Panc1 (cell line): ENCODE results near the gene EGFR. TPM values are rescaled to one million over a fixed set of nuclear protein-coding genes. Genes with fewer than 3 reads are reported as not detected.

ENCODE experiments used
- ATAC-seq: fragments of 200-7000 bp; cut with Tn5 transposase; 2 replicates; pipeline ENCODE4 v1.9.1; 2020; ENCODE audit warnings: mild to moderate bottlenecking, moderate library complexity
- BruUV-seq: library from RNA; stranded (reverse); fragments of 400-500 nt; replicated peaks from 2 replicates; lab custom pipeline; 2021; lab: Mats Ljungman, UMichigan
- CTCF ChIA-PET: fragments of 300-600 bp; sonication (Branson Sonifier 250); formaldehyde crosslinking; loops from one replicate; lab custom pipeline; 2022; ENCODE audit warnings: antibody characterized with exemption; lab: Charles Lee
- POLR2A ChIA-PET: fragments of 300-600 bp; sonication (Branson Sonifier 250); formaldehyde crosslinking; loops from one replicate; lab custom pipeline; 2022; ENCODE audit warnings: antibody characterized with exemption; lab: Charles Lee
- DNase-seq: peaks from one replicate; pipeline ENCODE4 v3.0.0-alpha.2; 2010; ENCODE audit warnings: low read depth, low spot score
- H3K27ac ChIP-seq: 2 replicates; pipeline ENCODE4 v1.5.1; 2011; ENCODE audit warnings: mild to moderate bottlenecking, low read length, inconsistent platforms
- H3K27me3 ChIP-seq: fragments of 200-500 bp; sonication (Bioruptor generic); 2 replicates; pipeline ENCODE4 v1.6.0; 2014; ENCODE audit warnings: low read length, inconsistent platforms; ENCODE audit not compliant: control insufficient read depth, insufficient read depth
- H3K36me3 ChIP-seq: fragments of 200-500 bp; sonication (Bioruptor generic); 2 replicates; pipeline ENCODE4 v1.5.1; 2014; ENCODE audit warnings: inconsistent platforms, mild to moderate bottlenecking, low read length, moderate library complexity; ENCODE audit not compliant: control insufficient read depth, insufficient read depth
- H3K4me1 ChIP-seq: 2 replicates; pipeline ENCODE4 v1.5.1; 2011; ENCODE audit warnings: inconsistent platforms, mild to moderate bottlenecking, low read length, moderate library complexity; ENCODE audit not compliant: control insufficient read depth, insufficient read depth
- H3K4me3 ChIP-seq, 2 experiments: 2 replicates each; pipeline ENCODE4 v1.5.1; 2011 to 2012; ENCODE audit warnings: low read depth in 2 of 2, low read length in 2 of 2, mild to moderate bottlenecking in 2 of 2, inconsistent platforms in 1 of 2, moderate library complexity in 1 of 2
- H3K9me3 ChIP-seq: fragments of 200-500 bp; sonication (Bioruptor generic); 2 replicates; pipeline ENCODE4 v1.5.1; 2014; ENCODE audit warnings: low read depth, mild to moderate bottlenecking, inconsistent platforms, low read length, moderate library complexity; ENCODE audit not compliant: control insufficient read depth, insufficient read depth
- POLR2AphosphoS5 ChIP-seq: IDR thresholded peaks from 2 replicates; pipeline ENCODE4 v1.6.1; 2012; ENCODE audit warnings: mild to moderate bottlenecking, low read depth, low read length, moderate library complexity
- SIN3A ChIP-seq: IDR thresholded peaks from 2 replicates; pipeline ENCODE4 v1.6.1; 2012; ENCODE audit warnings: low read depth, mild to moderate bottlenecking, low read length, moderate library complexity, borderline replicate concordance; ENCODE audit not compliant: insufficient read depth
- TCF7L2 ChIP-seq: IDR thresholded peaks from 2 replicates; pipeline ENCODE4 v1.6.1; 2011; ENCODE audit warnings: mild to moderate bottlenecking, low read depth, low read length, inconsistent platforms
- in situ Hi-C: cut with HindIII; loops from 2 replicates; pipeline ENCODE4 v1.10.0; 2016; ENCODE audit warnings: low sequenced_read_pairs, low pct_unique_long_range_greater_than_20kb
- intact Hi-C: fragments of 100-400 bp; cut with micrococcal nuclease; formaldehyde crosslinking; loops from one replicate; pipeline ENCODE4 v1.10.0; 2022; ENCODE audit not compliant: unreplicated experiment
- total RNA-seq: library from RNA; stranded (reverse); gene quantifications from one replicate; pipeline ENCODE4 v1.2.1, GENCODE V29; 2021; ENCODE audit not compliant: unreplicated experiment
- TF ChIP-seq, protein P1 (sequence below), 2 experiments: IDR thresholded peaks; 2 replicates each; pipeline ENCODE4 v1.6.1; 2011 to 2012; ENCODE audit warnings: low read depth in 2 of 2, control low read depth in 1 of 2, low read length in 1 of 2, mild to moderate bottlenecking in 1 of 2, moderate library complexity in 1 of 2; ENCODE audit not compliant: insufficient read depth in 1 of 2
- TF ChIP-seq, protein P2 (sequence below): fragments of 450-650 bp; IDR thresholded peaks from 2 replicates; pipeline ENCODE4 v1.5.1; 2017; ENCODE audit warnings: mild to moderate bottlenecking

Gene EGFR
- total RNA-seq, 1 experiment from 2014 or later, result 156 TPM

DNA sequence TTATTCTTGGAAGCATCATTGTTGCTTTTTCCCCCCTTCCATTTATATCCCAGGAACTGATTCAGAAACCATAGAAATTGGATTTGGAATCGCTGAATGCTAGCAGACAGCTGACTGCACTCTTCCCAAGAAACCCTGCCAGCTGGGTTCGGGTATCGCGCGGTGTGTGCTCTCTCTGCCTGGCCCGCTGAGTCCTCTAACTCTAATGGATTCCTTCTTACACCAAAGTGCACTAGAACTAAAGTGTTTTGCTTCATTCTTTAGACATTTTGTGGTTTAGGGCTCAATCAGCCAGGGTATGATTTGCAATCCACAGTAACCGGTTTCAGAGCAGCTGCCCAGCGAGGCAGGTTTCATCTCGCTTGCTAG lies 92.2 kb downstream of the EGFR start:
- Histone ChIP-seq H3K27ac (peak overlapping the region; percentile 62), H3K4me1 (peaks cover 62% of the 10 kb centered on the region), H3K27me3 (no peaks in the 10 kb centered on the region), H3K4me3 (no peak overlapping the region), H3K36me3 (no peaks in the 10 kb centered on the region), H3K9me3 (no peaks in the 10 kb centered on the region)
- DNase-seq (no peak), ATAC-seq (no peak)
- in situ Hi-C loops, result no loop called here
- POLR2A ChIA-PET, result interaction anchor here (0.5 to 0.7 kb wide), 2 partner anchors 45 to 91 kb away, joined by 5 to 6 read pairs; no protein-coding TSS in a partner anchor
- CTCF ChIA-PET, result no interaction called here
- no TSS peak for BruUV-seq
- TF ChIP-seq TCF7L2, result no peak
- TF ChIP-seq SIN3A, result no peak
- TF ChIP-seq, protein P1, sequence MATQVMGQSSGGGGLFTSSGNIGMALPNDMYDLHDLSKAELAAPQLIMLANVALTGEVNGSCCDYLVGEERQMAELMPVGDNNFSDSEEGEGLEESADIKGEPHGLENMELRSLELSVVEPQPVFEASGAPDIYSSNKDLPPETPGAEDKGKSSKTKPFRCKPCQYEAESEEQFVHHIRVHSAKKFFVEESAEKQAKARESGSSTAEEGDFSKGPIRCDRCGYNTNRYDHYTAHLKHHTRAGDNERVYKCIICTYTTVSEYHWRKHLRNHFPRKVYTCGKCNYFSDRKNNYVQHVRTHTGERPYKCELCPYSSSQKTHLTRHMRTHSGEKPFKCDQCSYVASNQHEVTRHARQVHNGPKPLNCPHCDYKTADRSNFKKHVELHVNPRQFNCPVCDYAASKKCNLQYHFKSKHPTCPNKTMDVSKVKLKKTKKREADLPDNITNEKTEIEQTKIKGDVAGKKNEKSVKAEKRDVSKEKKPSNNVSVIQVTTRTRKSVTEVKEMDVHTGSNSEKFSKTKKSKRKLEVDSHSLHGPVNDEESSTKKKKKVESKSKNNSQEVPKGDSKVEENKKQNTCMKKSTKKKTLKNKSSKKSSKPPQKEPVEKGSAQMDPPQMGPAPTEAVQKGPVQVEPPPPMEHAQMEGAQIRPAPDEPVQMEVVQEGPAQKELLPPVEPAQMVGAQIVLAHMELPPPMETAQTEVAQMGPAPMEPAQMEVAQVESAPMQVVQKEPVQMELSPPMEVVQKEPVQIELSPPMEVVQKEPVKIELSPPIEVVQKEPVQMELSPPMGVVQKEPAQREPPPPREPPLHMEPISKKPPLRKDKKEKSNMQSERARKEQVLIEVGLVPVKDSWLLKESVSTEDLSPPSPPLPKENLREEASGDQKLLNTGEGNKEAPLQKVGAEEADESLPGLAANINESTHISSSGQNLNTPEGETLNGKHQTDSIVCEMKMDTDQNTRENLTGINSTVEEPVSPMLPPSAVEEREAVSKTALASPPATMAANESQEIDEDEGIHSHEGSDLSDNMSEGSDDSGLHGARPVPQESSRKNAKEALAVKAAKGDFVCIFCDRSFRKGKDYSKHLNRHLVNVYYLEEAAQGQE (IDR thresholded peaks at IDR 0.05; ENCODE audit: insufficient read depth in 1 of 2, low read depth in 2 of 2, low read length in 1 of 2), result no peak
- intact Hi-C loops, result no loop called here

DNA sequence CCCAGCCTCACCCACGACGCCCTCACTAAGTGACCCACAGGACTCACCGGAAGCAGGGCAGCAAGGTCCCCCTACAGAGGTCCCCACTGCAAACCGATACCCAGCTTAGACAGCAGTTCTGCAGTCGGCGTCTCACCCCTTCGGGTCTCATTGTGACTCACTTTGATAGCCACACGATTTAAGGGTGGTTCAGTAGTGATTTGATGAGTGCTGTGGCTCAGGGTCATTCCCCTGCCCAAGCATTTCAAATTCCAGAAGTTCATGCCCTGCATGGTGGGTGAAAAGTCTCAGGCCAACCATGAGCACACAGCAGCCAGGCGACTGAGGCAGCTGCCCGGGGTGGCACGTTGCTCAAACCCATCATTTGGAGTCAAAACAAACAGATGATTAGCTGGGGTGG lies 93.2 kb downstream of the EGFR start:
- Histone ChIP-seq H3K4me3 (no peak overlapping the region), H3K4me1 (peaks cover 53% of the 10 kb centered on the region), H3K36me3 (no peaks in the 10 kb centered on the region), H3K27me3 (no peaks in the 10 kb centered on the region), H3K9me3 (no peaks in the 10 kb centered on the region), H3K27ac (peak overlapping the region; percentile 23; the same call in 1 of the 2 replicates)
- BruUV-seq, result no TSS peak
- TF ChIP-seq, protein P2, sequence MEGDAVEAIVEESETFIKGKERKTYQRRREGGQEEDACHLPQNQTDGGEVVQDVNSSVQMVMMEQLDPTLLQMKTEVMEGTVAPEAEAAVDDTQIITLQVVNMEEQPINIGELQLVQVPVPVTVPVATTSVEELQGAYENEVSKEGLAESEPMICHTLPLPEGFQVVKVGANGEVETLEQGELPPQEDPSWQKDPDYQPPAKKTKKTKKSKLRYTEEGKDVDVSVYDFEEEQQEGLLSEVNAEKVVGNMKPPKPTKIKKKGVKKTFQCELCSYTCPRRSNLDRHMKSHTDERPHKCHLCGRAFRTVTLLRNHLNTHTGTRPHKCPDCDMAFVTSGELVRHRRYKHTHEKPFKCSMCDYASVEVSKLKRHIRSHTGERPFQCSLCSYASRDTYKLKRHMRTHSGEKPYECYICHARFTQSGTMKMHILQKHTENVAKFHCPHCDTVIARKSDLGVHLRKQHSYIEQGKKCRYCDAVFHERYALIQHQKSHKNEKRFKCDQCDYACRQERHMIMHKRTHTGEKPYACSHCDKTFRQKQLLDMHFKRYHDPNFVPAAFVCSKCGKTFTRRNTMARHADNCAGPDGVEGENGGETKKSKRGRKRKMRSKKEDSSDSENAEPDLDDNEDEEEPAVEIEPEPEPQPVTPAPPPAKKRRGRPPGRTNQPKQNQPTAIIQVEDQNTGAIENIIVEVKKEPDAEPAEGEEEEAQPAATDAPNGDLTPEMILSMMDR, result no peak
- TF ChIP-seq, protein P1 (IDR thresholded peaks at IDR 0.05; ENCODE audit: insufficient read depth in 1 of 2, low read depth in 2 of 2, low read length in 1 of 2), result no peak
- TF ChIP-seq POLR2AphosphoS5 (no peak), TCF7L2 (no peak), SIN3A (no peak)
- DNase-seq (no peak), ATAC-seq (no peak)
- in situ Hi-C loops (no loop called here), intact Hi-C loops (no loop called here)
- POLR2A ChIA-PET, result no interaction called here
- CTCF ChIA-PET, result no interaction called here
